Measurements from ENCODE around the gene USP37. TPM values are rescaled to one million over a fixed set of nuclear protein-coding genes. Genes with fewer than 3 reads are reported as not detected.

The USP37 gene
- total RNA-seq, 1 donor from 2014 or later: 23.3 TPM

DNA sequence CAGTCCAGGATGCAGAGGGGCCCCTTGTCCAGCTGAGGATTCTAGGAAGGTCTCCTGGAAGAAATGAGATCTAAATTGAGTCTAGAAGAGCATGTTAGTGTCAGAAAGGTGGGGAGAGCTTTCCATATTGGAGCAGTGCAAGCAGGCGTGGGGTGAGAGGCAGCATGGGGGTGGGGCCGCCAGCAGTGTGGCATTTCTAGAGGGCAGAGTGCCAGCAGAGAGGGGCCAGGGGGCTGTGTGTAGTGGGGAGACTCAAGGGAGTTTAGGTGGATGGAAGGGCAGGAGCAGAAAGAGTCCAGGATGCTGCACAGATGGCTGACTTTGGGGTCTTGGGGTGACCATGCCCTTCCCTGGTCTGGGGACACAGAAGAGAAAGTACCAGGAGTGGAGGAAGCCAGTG is 147.1 kb downstream of the USP37 start:
- intact Hi-C loops (cut with DNase I): no loop called here
- no peak overlapping the region for H3K4me3 ChIP-seq

DNA sequence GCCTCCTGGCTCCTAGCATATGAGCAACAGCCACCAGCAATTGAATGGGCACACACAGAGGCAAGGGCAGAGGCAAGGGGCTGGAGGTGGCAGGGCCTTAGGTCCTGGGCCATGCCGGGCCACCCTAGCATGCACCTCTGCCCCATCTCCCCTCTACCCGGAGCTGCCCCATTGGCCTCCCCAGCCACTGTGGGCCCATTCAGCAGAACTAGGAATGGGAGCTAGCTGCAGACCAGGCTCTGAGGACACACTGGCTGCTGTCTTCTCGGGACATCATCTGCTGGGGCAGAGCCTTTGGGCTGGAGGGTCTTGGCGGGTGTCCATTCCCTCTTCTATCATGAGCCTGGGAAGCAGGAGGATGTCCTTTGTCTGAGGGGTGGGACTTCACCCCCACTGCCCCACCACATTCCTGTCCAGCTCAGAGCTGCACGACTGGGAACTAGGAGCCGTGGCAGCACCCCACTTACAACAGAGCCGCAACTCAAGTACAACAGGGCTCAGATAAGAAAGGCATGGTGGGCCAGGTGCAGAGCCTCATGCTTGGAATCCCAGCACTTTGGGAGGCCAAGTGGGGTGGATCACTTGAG is 148.4 kb downstream of the USP37 start:
- no peak for TF ChIP-seq POLR2A (IDR thresholded peaks at IDR 0.05)
- TF ChIP-seq, protein P1, sequence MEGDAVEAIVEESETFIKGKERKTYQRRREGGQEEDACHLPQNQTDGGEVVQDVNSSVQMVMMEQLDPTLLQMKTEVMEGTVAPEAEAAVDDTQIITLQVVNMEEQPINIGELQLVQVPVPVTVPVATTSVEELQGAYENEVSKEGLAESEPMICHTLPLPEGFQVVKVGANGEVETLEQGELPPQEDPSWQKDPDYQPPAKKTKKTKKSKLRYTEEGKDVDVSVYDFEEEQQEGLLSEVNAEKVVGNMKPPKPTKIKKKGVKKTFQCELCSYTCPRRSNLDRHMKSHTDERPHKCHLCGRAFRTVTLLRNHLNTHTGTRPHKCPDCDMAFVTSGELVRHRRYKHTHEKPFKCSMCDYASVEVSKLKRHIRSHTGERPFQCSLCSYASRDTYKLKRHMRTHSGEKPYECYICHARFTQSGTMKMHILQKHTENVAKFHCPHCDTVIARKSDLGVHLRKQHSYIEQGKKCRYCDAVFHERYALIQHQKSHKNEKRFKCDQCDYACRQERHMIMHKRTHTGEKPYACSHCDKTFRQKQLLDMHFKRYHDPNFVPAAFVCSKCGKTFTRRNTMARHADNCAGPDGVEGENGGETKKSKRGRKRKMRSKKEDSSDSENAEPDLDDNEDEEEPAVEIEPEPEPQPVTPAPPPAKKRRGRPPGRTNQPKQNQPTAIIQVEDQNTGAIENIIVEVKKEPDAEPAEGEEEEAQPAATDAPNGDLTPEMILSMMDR (IDR thresholded peaks at IDR 0.05): no peak
- TF ChIP-seq POLR2AphosphoS5 (IDR thresholded peaks at IDR 0.05; ENCODE audit: insufficient read depth in 1 of 2, low read depth in 1 of 2): no peak
- no peaks in the 10 kb centered on the region for H3K27me3 ChIP-seq
- no peak for DNase-seq (ENCODE audit: extremely low spot score in 2 of 2)
- intact Hi-C loops (cut with DNase I): no loop called here
- H3K9me3 ChIP-seq: no peaks in the 10 kb centered on the region
- H3K27ac ChIP-seq: no peak overlapping the region
- no peaks in the 10 kb centered on the region for H3K4me1 ChIP-seq
- no peak overlapping the region for H3K4me3 ChIP-seq
- no peaks in the 10 kb centered on the region for H3K36me3 ChIP-seq

More for the DNA sequence above, 147.1 kb downstream of the USP37 start:
- no peak for TF ChIP-seq POLR2AphosphoS5 (IDR thresholded peaks at IDR 0.05; ENCODE audit: insufficient read depth in 1 of 2, low read depth in 1 of 2)
- TF ChIP-seq, protein P1 (IDR thresholded peaks at IDR 0.05): no peak
- Histone ChIP-seq H3K27ac (no peak overlapping the region), H3K36me3 (no peaks in the 10 kb centered on the region), H3K27me3 (no peaks in the 10 kb centered on the region), H3K9me3 (no peaks in the 10 kb centered on the region), H3K4me1 (no peaks in the 10 kb centered on the region)
- DNase-seq (ENCODE audit: extremely low spot score in 2 of 2): no peak

DNA sequence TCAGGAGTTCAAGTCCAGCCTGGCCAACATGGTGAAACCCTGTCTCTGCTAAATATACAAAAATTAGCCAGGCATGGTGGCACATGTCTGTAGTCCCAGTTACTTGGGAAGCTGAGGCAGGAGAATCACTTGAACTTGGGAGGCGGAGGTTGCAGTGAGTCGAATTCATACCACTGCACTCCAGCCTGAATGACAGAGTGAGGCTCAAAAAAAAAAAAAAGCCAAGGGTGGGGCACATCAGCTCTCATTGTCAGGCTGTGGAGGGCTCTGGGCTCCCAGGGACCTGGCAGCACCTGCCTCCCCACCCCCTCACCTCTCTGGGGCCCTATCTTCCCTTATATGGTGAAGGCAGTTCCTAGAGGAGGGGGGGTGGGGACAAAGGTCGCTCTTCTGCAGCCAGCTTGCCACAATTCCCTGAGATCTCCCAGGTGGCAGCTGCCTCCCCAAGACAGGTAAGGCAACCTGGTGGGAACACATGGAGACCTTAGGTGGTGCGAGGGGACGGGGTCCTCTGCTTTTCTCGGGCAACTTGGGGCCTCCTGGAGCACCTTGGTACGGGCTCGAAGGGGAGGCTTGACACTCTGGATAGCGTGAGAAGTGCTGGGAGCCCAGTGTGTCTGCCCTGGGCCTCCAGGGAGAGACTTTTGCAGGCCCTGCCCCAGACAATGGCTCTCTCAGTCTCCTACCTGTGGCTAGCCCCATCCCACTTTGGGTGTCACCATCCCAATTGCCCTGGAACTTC is 149.3 kb downstream of the USP37 start, which contains the start of gene VIL1:
Gene VIL1, plus strand, starts transcription at position 407 of the 742 bp plus-strand sequence. CDS start 4,656 bp downstream, outside the sequence.
- TF ChIP-seq, protein P1 (IDR thresholded peaks at IDR 0.05): no peak
- TF ChIP-seq POLR2AphosphoS5 (IDR thresholded peaks at IDR 0.05; ENCODE audit: insufficient read depth in 1 of 2, low read depth in 1 of 2): no peak
- TF ChIP-seq POLR2A (IDR thresholded peaks at IDR 0.05): no peak
- H3K9me3 ChIP-seq: no peaks in the 10 kb centered on the region
- H3K27me3 ChIP-seq: no peaks in the 10 kb centered on the region
- DNase-seq (ENCODE audit: extremely low spot score in 2 of 2): no peak
- no peaks in the 10 kb centered on the region for H3K4me1 ChIP-seq
- H3K4me3 ChIP-seq: no peak within 1 kb of the TSS
- no peak within 1 kb of the TSS for H3K27ac ChIP-seq
- intact Hi-C loops (cut with DNase I): no loop called here
- H3K36me3 ChIP-seq: no peaks in the 10 kb centered on the region

DNA sequence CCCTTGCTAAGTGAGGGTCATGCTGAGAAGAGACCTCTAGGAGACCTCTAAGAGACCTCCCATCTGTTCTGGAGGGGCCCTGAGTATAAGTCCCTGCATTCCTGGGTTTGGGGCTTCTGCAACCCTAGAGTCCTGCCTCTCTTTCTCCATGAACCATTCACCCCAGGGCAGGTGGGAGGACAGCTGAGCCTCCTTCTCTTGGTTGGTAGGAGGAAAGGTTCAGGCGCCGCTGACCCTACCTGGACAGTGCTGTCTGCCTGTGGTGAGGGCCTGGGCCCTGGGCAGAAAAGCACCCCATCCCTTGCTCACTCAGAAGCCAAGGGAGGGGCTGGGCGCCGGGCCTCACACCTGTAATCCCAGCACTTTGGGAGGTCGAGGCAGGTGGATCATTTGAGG is 149.8 kb downstream of the USP37 start:
- H3K27ac ChIP-seq: no peak overlapping the region
- no peaks in the 10 kb centered on the region for H3K4me1 ChIP-seq
- no peaks in the 10 kb centered on the region for H3K27me3 ChIP-seq
- no peak for DNase-seq (ENCODE audit: extremely low spot score in 2 of 2)
- H3K36me3 ChIP-seq: no peaks in the 10 kb centered on the region
- TF ChIP-seq POLR2AphosphoS5 (IDR thresholded peaks at IDR 0.05; ENCODE audit: insufficient read depth in 1 of 2, low read depth in 1 of 2) (no peak), POLR2A (IDR thresholded peaks at IDR 0.05) (no peak)
- TF ChIP-seq, protein P1 (IDR thresholded peaks at IDR 0.05): no peak
- no peaks in the 10 kb centered on the region for H3K9me3 ChIP-seq
- intact Hi-C loops (cut with DNase I): no loop called here
- H3K4me3 ChIP-seq: no peak overlapping the region

DNA sequence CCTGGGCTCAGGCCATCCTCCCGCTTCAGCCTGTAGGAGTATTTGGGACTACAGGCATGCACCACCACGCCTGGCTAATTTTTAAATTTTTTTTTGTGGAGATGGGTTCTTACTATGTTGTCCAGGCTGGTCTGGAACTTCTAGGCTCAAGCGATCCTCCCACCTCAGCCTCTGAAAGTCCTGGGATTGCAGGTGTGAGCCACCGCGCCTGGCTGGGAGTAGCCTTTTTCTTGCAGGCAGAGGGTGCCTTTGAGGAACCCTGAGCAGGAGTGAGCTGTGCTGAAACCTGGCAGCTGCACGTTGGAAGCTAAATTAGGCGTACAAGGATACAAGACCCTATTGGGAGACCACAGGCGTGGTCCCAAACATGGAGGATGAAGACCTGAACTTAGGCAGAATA is 160.4 kb downstream of the USP37 start:
- H3K36me3 ChIP-seq: peaks cover 0 to 27% of the 10 kb centered on the region in 2 donors
- H3K4me3 ChIP-seq: no peak overlapping the region
- peaks cover 48% of the 10 kb centered on the region for H3K4me1 ChIP-seq
- intact Hi-C loops (cut with DNase I): loop anchor here (10.0 kb wide), 2 partner anchors 157 to 237 kb away; partner anchors contain the start of genes CNOT9 and USP37
- H3K27ac ChIP-seq: peak overlapping the region; percentile 97
- DNase-seq (ENCODE audit: extremely low spot score in 2 of 2): no peak
- TF ChIP-seq POLR2AphosphoS5 (IDR thresholded peaks at IDR 0.05; ENCODE audit: insufficient read depth in 1 of 2, low read depth in 1 of 2) (no peak), POLR2A (IDR thresholded peaks at IDR 0.05) (no peak)
- TF ChIP-seq, protein P1 (IDR thresholded peaks at IDR 0.05): no peak
- H3K27me3 ChIP-seq: no peaks in the 10 kb centered on the region
- H3K9me3 ChIP-seq: no peaks in the 10 kb centered on the region

All from vagina (tissue), 2 donors.